IPS-18c (cell line): ENCODE results near the gene LPXN.
"Not testable (repeated sequence)": the region's sequence is repeated elsewhere in the genome, so short reads cannot be mapped to it uniquely, and the experiment has no call there.

ENCODE experiments used
- H3K4me3 ChIP-seq: 2 replicates; pipeline ENCODE4 v1.7.0; 2013; ENCODE audit warnings: low read depth, mild to moderate bottlenecking, low read length, moderate library complexity; ENCODE audit not compliant: insufficient read depth
- H3K9me3 ChIP-seq: one replicate; pipeline ENCODE4 v1.6.1; 2013; ENCODE audit warnings: mild to moderate bottlenecking, low read length, moderate library complexity; ENCODE audit not compliant: control insufficient read depth, insufficient read depth

Gene LPXN

DNA sequence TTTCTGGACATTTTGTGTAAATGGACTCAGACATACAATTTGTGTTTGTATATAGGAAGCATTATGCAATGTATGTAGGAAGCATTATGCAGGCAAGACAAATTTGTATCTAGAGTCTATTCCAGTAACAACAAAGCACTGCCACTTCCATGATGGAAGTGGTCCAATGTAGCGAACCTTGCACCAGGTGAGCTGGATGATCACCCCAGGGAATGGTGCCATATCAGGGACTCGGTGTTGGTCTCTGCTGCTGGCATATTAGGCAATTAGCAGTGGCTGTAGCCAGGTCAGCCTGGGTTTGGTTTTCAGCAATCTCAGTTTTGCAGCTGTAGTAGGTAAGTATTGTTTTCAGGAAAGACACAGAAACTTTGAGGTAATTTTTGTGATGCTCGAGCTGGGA is 16.0 kb upstream of the LPXN start:
- Histone ChIP-seq H3K4me3 (no peak overlapping the region), H3K9me3 (no peaks in the 10 kb centered on the region)

- H3K4me3 ChIP-seq: no peak overlapping the region
- no peaks in the 10 kb centered on the region for H3K9me3 ChIP-seq
Measured at GRCh38 chr11:58586998-58587397, 11.3 kb upstream of the LPXN start.

- no peaks in the 10 kb centered on the region for H3K9me3 ChIP-seq
- no peak overlapping the region for H3K4me3 ChIP-seq
Measured at GRCh38 chr11:58582437-58582836, 6.8 kb upstream of the LPXN start.

- Histone ChIP-seq H3K9me3 (no peaks in the 10 kb centered on the region), H3K4me3 (peak overlapping the region; percentile 96; the same call in 1 of the 2 replicates)
Measured at GRCh38 chr11:58580311-58580710, 4.7 kb upstream of the LPXN start.

GRCh38 chr11:58579192-58580129 is 3.8 kb upstream of the LPXN start:
- Histone ChIP-seq H3K4me3 (peak overlapping the region; percentile 96), H3K9me3 (no peaks in the 10 kb centered on the region)

DNA sequence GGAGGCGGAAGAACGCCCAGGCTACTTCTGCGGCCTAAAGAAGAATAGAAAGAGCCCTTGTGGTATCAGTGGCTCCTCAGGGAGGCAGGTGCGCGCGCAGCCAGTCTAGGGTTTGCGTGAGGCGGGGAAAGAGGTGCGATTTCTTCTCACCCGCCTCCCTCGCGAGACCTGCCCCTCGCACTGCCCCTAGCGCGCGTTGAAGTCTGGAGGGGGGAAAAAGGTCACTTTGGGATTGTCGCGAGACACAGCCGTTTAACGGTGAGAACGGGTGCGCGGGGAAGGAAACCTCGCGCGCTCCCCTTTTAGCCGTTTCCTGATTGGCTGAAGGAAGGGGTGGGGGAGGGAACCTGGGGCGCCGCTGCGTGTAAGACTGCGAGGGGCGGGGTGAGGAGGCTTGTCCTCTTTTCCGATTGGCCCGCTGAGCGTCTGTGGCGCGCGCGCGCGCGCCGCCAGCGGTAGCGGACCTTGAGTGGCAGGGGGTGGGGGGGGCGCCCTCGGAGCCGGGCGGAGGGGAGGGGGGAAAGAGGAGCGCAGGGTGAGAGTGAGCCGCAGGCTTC is 3.1 kb upstream of the LPXN start, which contains the start of gene ZFP91:
TSS of gene ZFP91 (plus strand) at position 429 of the 557 bp plus-strand sequence. CDS start 219 bp downstream, outside the sequence.
- Histone ChIP-seq H3K9me3 (no peaks in the 10 kb centered on the region), H3K4me3 (peak within 1 kb of the TSS; percentile 99)

GRCh38 chr11:58578136-58578634 is 2.5 kb upstream of the LPXN start:
- peak overlapping the region; percentile 99 for H3K4me3 ChIP-seq
- no peaks in the 10 kb centered on the region for H3K9me3 ChIP-seq

DNA sequence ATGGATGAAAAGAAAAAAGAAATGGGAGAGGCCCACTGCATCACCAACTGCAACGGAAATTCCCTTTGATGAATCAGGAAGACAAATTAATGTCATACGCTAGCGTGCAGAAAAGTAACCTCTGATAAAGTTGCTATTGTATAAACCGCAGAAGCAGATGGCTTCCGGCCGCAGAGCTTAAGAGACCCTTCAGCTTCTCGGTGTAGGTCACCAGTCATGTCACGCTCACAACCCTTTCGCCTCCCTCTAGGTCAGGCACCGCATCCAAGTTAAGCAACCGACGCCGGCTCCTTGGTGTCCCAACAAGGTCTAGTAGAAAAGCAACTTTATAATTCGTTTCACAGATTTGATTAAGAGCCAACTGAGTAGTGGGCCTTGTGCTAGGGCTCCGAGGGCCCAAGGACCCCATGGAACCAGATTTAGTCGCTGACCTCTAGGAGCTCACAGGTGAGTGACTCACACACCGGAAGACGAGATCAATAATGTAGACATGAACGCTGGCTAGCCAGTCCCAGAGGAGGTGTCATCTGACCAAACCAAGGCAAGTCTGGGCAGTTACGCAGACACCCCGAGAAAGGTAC is 2.0 kb upstream of the LPXN start:
- no peaks in the 10 kb centered on the region for H3K9me3 ChIP-seq
- peak overlapping the region; percentile 99 for H3K4me3 ChIP-seq

GRCh38 chr11:58576887-58577471 is 1.3 kb upstream of the LPXN start:
- peak overlapping the region; percentile 99 for H3K4me3 ChIP-seq

GRCh38 chr11:58574881-58575280 is 775 bp downstream of the LPXN start:
- H3K4me3 ChIP-seq: no peak overlapping the region
- no peaks in the 10 kb centered on the region for H3K9me3 ChIP-seq

More at GRCh38 chr11:58576887-58577471, 1.3 kb upstream of the LPXN start:
- no peaks in the 10 kb centered on the region for H3K9me3 ChIP-seq

GRCh38 chr11:58573451-58574104 is 2.1 kb downstream of the LPXN start:
- no peaks in the 10 kb centered on the region for H3K9me3 ChIP-seq
- H3K4me3 ChIP-seq: no peak overlapping the region

- H3K4me3 ChIP-seq: not testable (repeated sequence)
Measured at GRCh38 chr11:58572906-58573305, 2.8 kb downstream of the LPXN start.

GRCh38 chr11:58567889-58568512 is 7.7 kb downstream of the LPXN start:
- H3K4me3 ChIP-seq: no peak overlapping the region

More at GRCh38 chr11:58572906-58573305, 2.8 kb downstream of the LPXN start:
- H3K9me3 ChIP-seq: not testable (repeated sequence)

GRCh38 chr11:58564231-58564630 is 11.4 kb downstream of the LPXN start:
- no peaks in the 10 kb centered on the region for H3K9me3 ChIP-seq
- H3K4me3 ChIP-seq: no peak overlapping the region

More at GRCh38 chr11:58567889-58568512, 7.7 kb downstream of the LPXN start:
- no peaks in the 10 kb centered on the region for H3K9me3 ChIP-seq

DNA sequence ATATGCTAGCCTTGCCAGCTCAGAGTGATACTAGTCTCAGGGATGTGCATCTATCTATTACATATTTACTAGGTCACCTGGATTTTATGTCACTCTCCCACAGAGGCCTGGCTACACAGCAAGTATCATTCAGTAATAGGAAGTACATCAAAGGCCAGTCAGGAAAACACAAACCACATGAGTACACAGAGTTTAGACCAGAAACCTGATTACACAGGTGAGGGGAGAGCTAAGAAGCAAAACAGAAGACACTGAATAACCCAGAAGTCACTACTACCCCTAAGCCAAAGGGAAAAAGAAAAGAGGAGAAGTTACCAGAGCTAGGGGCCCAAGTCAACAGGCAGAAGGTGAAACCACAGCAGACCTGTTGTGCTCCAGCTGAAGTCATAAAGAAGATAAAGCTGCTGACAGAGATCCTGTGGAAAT is 13.3 kb downstream of the LPXN start:
- H3K9me3 ChIP-seq: no peaks in the 10 kb centered on the region
- H3K4me3 ChIP-seq: no peak overlapping the region

- H3K9me3 ChIP-seq: no peaks in the 10 kb centered on the region
Measured at GRCh38 chr11:58561394-58562098, 14.1 kb downstream of the LPXN start.

More at GRCh38 chr11:58561394-58562098, 14.1 kb downstream of the LPXN start:
- no peak overlapping the region for H3K4me3 ChIP-seq
